Activated B cell treated with CpG ODN at 0.5 μM for 24 hours (primary cell): ENCODE measurements around the gene NMNAT2. TPM values are rescaled to one million over a fixed set of nuclear protein-coding genes. Genes with fewer than 3 reads are reported as not detected.

Experiments used
- ATAC-seq: fragments of 200-7000 bp; cut with Tn5 transposase; one replicate; pipeline ENCODE4 v1.10.0; 2021; ENCODE audit warnings: low read depth, mild to moderate bottlenecking, moderate library complexity
- CTCF ChIA-PET: fragments of 350-600 bp; sonication (Branson Sonifier 250); formaldehyde crosslinking; loops from one replicate; lab custom pipeline; 2021; ENCODE audit warnings: antibody characterized with exemption; lab: Charles Lee
- POLR2A ChIA-PET: fragments of 350-600 bp; sonication (Branson Sonifier 250); formaldehyde crosslinking; loops from one replicate; lab custom pipeline; 2021; ENCODE audit warnings: antibody characterized with exemption; lab: Charles Lee
- DNase-seq: peaks from one replicate; pipeline ENCODE4 v3.0.0; 2022
- H3K27ac Mint-ChIP-seq: one replicate; pipeline ENCODE4 v1.8.0; 2020; ENCODE audit warnings: mixed read lengths
- H3K27me3 Mint-ChIP-seq: one replicate; pipeline ENCODE4 v1.8.0; 2021; ENCODE audit warnings: mixed read lengths
- H3K36me3 Mint-ChIP-seq: one replicate; pipeline ENCODE4 v1.8.0; 2021; ENCODE audit warnings: low read depth, mixed read lengths
- H3K4me1 Mint-ChIP-seq: one replicate; pipeline ENCODE4 v1.8.0; 2021; ENCODE audit warnings: mixed read lengths
- H3K4me3 Mint-ChIP-seq: one replicate; pipeline ENCODE4 v1.8.0; 2020; ENCODE audit warnings: mild to moderate bottlenecking, mixed read lengths
- H3K9me3 Mint-ChIP-seq: one replicate; pipeline ENCODE4 v1.8.0; 2020; ENCODE audit warnings: mixed read lengths
- CTCF ChIP-seq: fragments of 200-600 bp; IDR thresholded peaks from one replicate; pipeline ENCODE4 v1.8.0; 2022; ENCODE audit warnings: antibody characterized with exemption, mild to moderate bottlenecking
- intact Hi-C: fragments of 100-400 bp; cut with micrococcal nuclease; formaldehyde crosslinking; loops from one replicate; pipeline ENCODE4 v1.15.1; 2024
- total RNA-seq: library from RNA; stranded (reverse); gene quantifications from 2 replicates; pipeline ENCODE4 v1.2.3, GENCODE V29; 2022

Gene NMNAT2
- total RNA-seq, 1 donor from 2014 or later: not detected

GRCh38 chr1:183313063-183313462, 105.1 kb downstream of the NMNAT2 start:
- peaks cover 10% of the 10 kb centered on the region for H3K27me3 Mint-ChIP-seq
- no peak for TF ChIP-seq CTCF
- H3K4me1 Mint-ChIP-seq: no peaks in the 10 kb centered on the region
- CTCF ChIA-PET: no interaction called here
- ATAC-seq: no peak
- no peaks in the 10 kb centered on the region for H3K36me3 Mint-ChIP-seq
- intact Hi-C loops: no loop called here
- no peak for DNase-seq
- POLR2A ChIA-PET: no interaction called here
- no peak overlapping the region for H3K4me3 Mint-ChIP-seq
- H3K27ac Mint-ChIP-seq: no peak overlapping the region
- H3K9me3 Mint-ChIP-seq: no peaks in the 10 kb centered on the region

GRCh38 chr1:183310753-183311479, 107.3 kb downstream of the NMNAT2 start:
- no peak for ATAC-seq
- Mint-ChIP-seq H3K4me1 (peaks cover 11% of the 10 kb centered on the region), H3K36me3 (no peaks in the 10 kb centered on the region), H3K4me3 (no peak overlapping the region), H3K27me3 (peaks cover 4% of the 10 kb centered on the region), H3K27ac (no peak overlapping the region), H3K9me3 (no peaks in the 10 kb centered on the region)
- ChIA-PET CTCF (no interaction called here), POLR2A (no interaction called here)
- TF ChIP-seq CTCF: no peak
- intact Hi-C loops: no loop called here
- DNase-seq: no peak

- no peak overlapping the region for H3K27ac Mint-ChIP-seq
- H3K27me3 Mint-ChIP-seq: peaks cover 3% of the 10 kb centered on the region
- CTCF ChIA-PET: no interaction called here
- H3K36me3 Mint-ChIP-seq: no peaks in the 10 kb centered on the region
- H3K4me3 Mint-ChIP-seq: no peak overlapping the region
- TF ChIP-seq CTCF: no peak
- intact Hi-C loops: no loop called here
- POLR2A ChIA-PET: no interaction called here
- H3K9me3 Mint-ChIP-seq: no peaks in the 10 kb centered on the region
- DNase-seq (no peak), ATAC-seq (no peak)
- H3K4me1 Mint-ChIP-seq: peaks cover 11% of the 10 kb centered on the region
Observed at GRCh38 chr1:183308719-183309118, 109.5 kb downstream of the NMNAT2 start.

GRCh38 chr1:183306317-183307042, 111.7 kb downstream of the NMNAT2 start:
- H3K27ac Mint-ChIP-seq: no peak overlapping the region
- intact Hi-C loops: no loop called here
- ChIA-PET POLR2A (no interaction called here), CTCF (interaction anchor here (1.0 to 1.5 kb wide), 4 partner anchors 16 to 344 kb away, joined by 3 to 4 read pairs (median 3); no protein-coding TSS in a partner anchor)
- H3K27me3 Mint-ChIP-seq: peaks cover 3% of the 10 kb centered on the region
- no peaks in the 10 kb centered on the region for H3K36me3 Mint-ChIP-seq
- DNase-seq (no peak), ATAC-seq (peak; percentile 64)
- peaks cover 11% of the 10 kb centered on the region for H3K4me1 Mint-ChIP-seq
- H3K9me3 Mint-ChIP-seq: no peaks in the 10 kb centered on the region
- TF ChIP-seq CTCF: no peak
- H3K4me3 Mint-ChIP-seq: no peak overlapping the region

GRCh38 chr1:183304440-183305107, 113.6 kb downstream of the NMNAT2 start:
- TF ChIP-seq CTCF: no peak
- H3K4me3 Mint-ChIP-seq: no peak overlapping the region
- no peaks in the 10 kb centered on the region for H3K9me3 Mint-ChIP-seq
- DNase-seq (no peak), ATAC-seq (no peak)
- H3K27me3 Mint-ChIP-seq: peaks cover 3% of the 10 kb centered on the region
- H3K36me3 Mint-ChIP-seq: no peaks in the 10 kb centered on the region
- intact Hi-C loops: no loop called here
- CTCF ChIA-PET: interaction anchor here (1.6 kb wide), 1 partner anchor 22 kb away, joined by 5 read pairs; no protein-coding TSS in a partner anchor
- no peak overlapping the region for H3K27ac Mint-ChIP-seq
- POLR2A ChIA-PET: no interaction called here
- peaks cover 11% of the 10 kb centered on the region for H3K4me1 Mint-ChIP-seq
